ENCODE results near the gene RXRB.
"Not testable (repeated sequence)": the region's sequence is repeated elsewhere in the genome, so short reads cannot be mapped to it uniquely, and the experiment has no call there.

The RXRB gene

DNA sequence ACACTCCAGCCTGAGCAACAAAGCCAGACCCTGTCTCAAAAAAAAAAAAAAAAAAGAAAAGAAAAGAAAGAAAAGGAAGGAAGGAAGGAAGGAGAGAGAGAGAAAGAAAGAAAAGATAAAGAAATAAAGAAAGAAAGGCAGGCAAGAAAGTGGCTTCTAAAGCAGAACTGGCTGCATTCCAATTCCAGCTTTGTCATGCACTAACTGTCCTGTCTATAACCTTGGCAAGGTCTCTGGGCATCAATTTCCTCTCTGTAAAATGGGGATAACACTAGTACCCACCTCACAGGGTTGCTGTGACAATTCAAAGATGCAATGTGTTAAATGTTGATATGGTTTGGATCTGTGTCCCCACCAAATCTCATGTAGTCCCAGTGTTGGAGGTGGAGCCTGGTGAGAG is 35.9 kb upstream of the RXRB start:
- Histone ChIP-seq H3K27me3 (peaks cover 51% of the 10 kb centered on the region), H3K4me3 (ENCODE audit: low read depth in 1 of 2, low read length in 1 of 2) (no peak overlapping the region)

DNA sequence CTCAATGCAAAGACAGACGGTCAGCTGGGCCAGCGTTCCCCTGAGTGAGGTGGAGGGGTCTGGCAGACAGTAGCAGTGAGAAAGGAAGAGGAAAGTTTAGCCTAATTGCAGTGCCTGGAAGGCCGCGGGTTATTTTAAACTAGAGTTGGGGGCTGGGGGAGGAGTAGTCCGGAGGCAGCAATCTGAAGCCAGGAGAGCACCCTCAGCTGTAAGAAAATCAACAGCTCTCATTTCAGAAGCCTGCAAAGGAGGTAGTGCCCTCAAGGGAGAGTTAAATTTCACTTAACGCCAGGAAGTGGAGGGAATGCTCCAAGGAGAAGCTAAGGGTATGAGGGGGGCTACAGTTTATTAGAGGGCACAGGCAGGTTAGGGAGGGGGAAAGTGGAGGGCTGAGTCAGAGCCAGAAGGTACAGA is 34.8 kb upstream of the RXRB start:
- Histone ChIP-seq H3K9me3 (no peaks in the 10 kb centered on the region), H3K27me3 (peaks cover 51% of the 10 kb centered on the region), H3K27ac (no peak overlapping the region), H3K36me3 (no peaks in the 10 kb centered on the region), H3K4me1 (ENCODE audit: control insufficient read depth in 1 of 2, insufficient read depth in 1 of 2, low read depth in 1 of 2, low read length in 1 of 2) (no peaks in the 10 kb centered on the region), H3K4me3 (ENCODE audit: low read depth in 1 of 2, low read length in 1 of 2) (no peak overlapping the region)
- TF ChIP-seq, protein P1, sequence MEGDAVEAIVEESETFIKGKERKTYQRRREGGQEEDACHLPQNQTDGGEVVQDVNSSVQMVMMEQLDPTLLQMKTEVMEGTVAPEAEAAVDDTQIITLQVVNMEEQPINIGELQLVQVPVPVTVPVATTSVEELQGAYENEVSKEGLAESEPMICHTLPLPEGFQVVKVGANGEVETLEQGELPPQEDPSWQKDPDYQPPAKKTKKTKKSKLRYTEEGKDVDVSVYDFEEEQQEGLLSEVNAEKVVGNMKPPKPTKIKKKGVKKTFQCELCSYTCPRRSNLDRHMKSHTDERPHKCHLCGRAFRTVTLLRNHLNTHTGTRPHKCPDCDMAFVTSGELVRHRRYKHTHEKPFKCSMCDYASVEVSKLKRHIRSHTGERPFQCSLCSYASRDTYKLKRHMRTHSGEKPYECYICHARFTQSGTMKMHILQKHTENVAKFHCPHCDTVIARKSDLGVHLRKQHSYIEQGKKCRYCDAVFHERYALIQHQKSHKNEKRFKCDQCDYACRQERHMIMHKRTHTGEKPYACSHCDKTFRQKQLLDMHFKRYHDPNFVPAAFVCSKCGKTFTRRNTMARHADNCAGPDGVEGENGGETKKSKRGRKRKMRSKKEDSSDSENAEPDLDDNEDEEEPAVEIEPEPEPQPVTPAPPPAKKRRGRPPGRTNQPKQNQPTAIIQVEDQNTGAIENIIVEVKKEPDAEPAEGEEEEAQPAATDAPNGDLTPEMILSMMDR (IDR thresholded peaks at IDR 0.05): no peak

More for the DNA sequence above, 35.9 kb upstream of the RXRB start:
- Histone ChIP-seq H3K9me3 (no peaks in the 10 kb centered on the region), H3K36me3 (no peaks in the 10 kb centered on the region), H3K4me1 (ENCODE audit: control insufficient read depth in 1 of 2, insufficient read depth in 1 of 2, low read depth in 1 of 2, low read length in 1 of 2) (no peaks in the 10 kb centered on the region), H3K27ac (no peak overlapping the region)
- TF ChIP-seq, protein P1 (IDR thresholded peaks at IDR 0.05): no peak

DNA sequence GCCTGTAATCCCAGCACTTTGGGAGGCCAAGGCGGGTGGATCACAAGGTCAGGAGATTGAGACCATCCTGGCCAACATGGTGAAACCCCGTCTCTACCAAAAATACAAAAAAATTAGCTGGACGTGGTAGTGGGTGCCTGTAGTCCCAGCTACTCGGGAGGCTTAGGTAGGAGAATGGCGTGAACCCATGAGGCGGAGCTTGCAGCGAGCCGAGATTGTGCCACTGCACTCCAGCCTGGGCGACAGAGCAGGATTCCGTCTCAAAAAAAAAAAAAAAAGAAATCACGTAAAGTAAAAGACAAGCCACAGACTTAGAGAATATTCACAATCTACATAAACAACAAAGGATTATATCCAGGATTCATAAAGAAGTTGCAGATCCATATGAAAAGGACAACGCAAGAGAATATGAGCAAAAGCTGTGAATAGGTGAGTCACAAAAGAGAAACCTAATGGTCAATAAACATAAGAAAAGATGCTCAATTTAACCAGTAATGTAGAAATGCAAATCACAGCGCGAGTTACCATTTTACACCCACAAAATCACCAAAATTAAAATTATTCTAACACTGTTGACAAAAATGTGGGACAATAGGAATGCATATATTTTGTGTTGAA is 26.1 kb upstream of the RXRB start:
- not testable (repeated sequence) for H3K9me3 ChIP-seq; H3K4me1 ChIP-seq (ENCODE audit: control insufficient read depth in 1 of 2, insufficient read depth in 1 of 2, low read depth in 1 of 2, low read length in 1 of 2); H3K36me3 ChIP-seq; H3K27ac ChIP-seq; H3K4me3 ChIP-seq (ENCODE audit: low read depth in 1 of 2, low read length in 1 of 2)
- peaks cover 90% of the 10 kb centered on the region for H3K27me3 ChIP-seq

DNA sequence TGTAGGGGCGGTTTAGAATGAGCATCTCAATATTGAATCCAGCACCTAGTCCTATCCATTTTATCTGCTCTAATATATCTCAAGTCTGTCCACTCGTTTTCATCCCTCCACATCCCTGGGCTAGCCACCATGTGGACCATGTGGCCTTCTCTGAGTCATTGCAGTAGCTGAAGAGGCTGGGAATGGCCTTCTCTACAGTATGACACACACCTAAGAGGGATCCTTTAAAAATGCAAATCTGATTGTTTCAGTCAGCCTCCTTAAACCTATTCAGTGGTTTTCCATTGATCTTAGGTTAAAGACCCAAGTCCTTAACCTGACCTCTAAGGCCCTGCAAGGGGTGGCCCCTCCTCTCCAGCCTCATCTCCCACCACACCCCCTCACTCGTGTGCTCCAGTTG is 17.2 kb upstream of the RXRB start:
- H3K27ac ChIP-seq: no peak overlapping the region
- no peaks in the 10 kb centered on the region for H3K36me3 ChIP-seq
- no peaks in the 10 kb centered on the region for H3K9me3 ChIP-seq
- H3K4me1 ChIP-seq (ENCODE audit: control insufficient read depth in 1 of 2, insufficient read depth in 1 of 2, low read depth in 1 of 2, low read length in 1 of 2): peaks cover 10 to 11% of the 10 kb centered on the region in 2 experiments
- no peak overlapping the region for H3K4me3 ChIP-seq (ENCODE audit: low read depth in 1 of 2, low read length in 1 of 2)
- peaks cover 58% of the 10 kb centered on the region for H3K27me3 ChIP-seq
- TF ChIP-seq, protein P1 (IDR thresholded peaks at IDR 0.05): no peak

DNA sequence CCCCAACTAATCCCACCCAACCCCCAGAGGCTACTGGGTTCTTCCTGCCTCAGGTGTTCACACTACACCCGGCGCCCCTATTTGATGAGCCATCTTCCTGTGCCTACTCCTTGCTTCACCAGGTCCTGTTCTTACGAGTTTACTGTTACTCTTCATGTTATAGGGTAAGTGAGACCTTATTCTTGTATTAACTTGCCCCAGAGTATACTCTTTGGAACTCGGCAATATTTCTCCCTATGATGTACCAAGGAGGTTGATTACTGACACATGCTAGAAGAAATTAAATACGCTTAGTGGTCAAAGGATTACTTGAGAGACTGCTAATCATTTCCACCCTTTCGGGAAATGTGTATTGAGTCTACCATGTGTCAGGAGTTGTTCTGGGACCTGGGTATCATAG is 16.8 kb upstream of the RXRB start:
- TF ChIP-seq, protein P1 (IDR thresholded peaks at IDR 0.05): no peak
- peaks cover 12% of the 10 kb centered on the region in 2 experiments for H3K4me1 ChIP-seq (ENCODE audit: control insufficient read depth in 1 of 2, insufficient read depth in 1 of 2, low read depth in 1 of 2, low read length in 1 of 2)

DNA sequence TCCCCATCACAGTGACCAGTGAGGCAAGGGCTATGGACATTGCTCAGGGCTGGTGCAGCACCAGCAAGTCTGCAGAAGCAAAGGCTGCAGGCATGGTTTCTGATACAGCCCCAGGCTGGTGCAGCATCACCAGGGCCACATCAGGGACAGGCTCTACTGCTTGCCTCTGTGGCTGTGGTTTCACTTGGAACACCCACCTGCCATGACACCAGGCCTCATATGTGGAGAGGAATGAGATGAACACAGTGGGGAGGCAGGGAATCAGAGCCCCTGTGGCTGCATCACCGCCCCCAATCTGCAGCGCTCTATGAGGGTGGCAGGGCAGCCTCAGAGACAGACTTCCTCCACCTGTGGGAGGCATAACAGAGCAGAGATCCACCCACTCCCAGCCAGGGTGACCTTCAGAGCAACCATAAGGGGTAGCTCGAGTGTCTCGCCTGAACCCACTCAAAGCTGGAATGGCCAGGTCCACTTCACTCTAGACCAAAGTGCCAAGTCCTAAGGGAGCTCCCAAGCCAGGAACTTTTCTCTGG is 15.7 kb upstream of the RXRB start:
- Histone ChIP-seq H3K27me3 (peaks cover 50% of the 10 kb centered on the region), H3K36me3 (peaks cover 9% of the 10 kb centered on the region), H3K27ac (no peak overlapping the region), H3K4me1 (ENCODE audit: control insufficient read depth in 1 of 2, insufficient read depth in 1 of 2, low read depth in 1 of 2, low read length in 1 of 2) (peaks cover 12% of the 10 kb centered on the region in 2 experiments), H3K9me3 (no peaks in the 10 kb centered on the region), H3K4me3 (ENCODE audit: low read depth in 1 of 2, low read length in 1 of 2) (no peak overlapping the region)
- TF ChIP-seq, protein P1 (IDR thresholded peaks at IDR 0.05): no peak

More for the DNA sequence above, 16.8 kb upstream of the RXRB start:
- Histone ChIP-seq H3K4me3 (ENCODE audit: low read depth in 1 of 2, low read length in 1 of 2) (no peak overlapping the region), H3K27ac (no peak overlapping the region), H3K9me3 (no peaks in the 10 kb centered on the region), H3K27me3 (peaks cover 58% of the 10 kb centered on the region), H3K36me3 (peaks cover under 1% of the 10 kb centered on the region)

All from neutrophil (primary cell).